HCT116 (cell line): ENCODE measurements around the gene GRM1. TPM values are rescaled to one million over a fixed set of nuclear protein-coding genes. Genes with fewer than 3 reads are reported as not detected.

ENCODE experiments used
- ATAC-seq: fragments of 200-7000 bp; cut with Tn5 transposase; 2 replicates; pipeline ENCODE4 v1.9.1; 2020; ENCODE audit warnings: mild to moderate bottlenecking, moderate library complexity
- BruUV-seq: library from RNA; stranded (reverse); fragments of 400-500 nt; replicated peaks from 2 replicates; lab custom pipeline; 2021; lab: Mats Ljungman, UMichigan
- CTCF ChIA-PET: fragments of 300-600 bp; sonication (Branson Sonifier 250); formaldehyde crosslinking; loops from one replicate; lab custom pipeline; 2021; ENCODE audit warnings: antibody characterized with exemption; lab: Charles Lee
- POLR2A ChIA-PET: fragments of 300-600, 350-600 bp; sonication (Branson Sonifier 250); formaldehyde crosslinking; loops from one replicate; lab custom pipeline; 2021; ENCODE audit warnings: antibody characterized with exemption; lab: Charles Lee
- RAD21 ChIA-PET, 2 experiments: fragments of 300-600 bp; sonication (Branson Sonifier 250); formaldehyde crosslinking; loops; one replicate each; lab custom pipeline; 2023; ENCODE audit warnings: low total read pairs in 2 of 2; ENCODE audit not compliant: uncharacterized antibody in 2 of 2, unreplicated experiment in 2 of 2, low non-redundant PET in 1 of 2; lab: Charles Lee
- DNase-seq: peaks from one replicate; pipeline ENCODE4 v3.0.0-alpha.2; 2010; ENCODE audit warnings: low read depth, low spot score
- H2AFZ ChIP-seq: fragments of 200-600 bp; shearing (Covaris generic), sonication (generic); 2 replicates; pipeline ENCODE4 v1.6.1; 2017; ENCODE audit warnings: low read depth, mixed run types, mixed read lengths, antibody characterized with exemption, low read length; ENCODE audit not compliant: poor library complexity, severe bottlenecking
- H3K27ac ChIP-seq: 2 replicates; pipeline ENCODE4 v1.5.1; 2012; ENCODE audit warnings: low read depth, low read length
- H3K27me3 ChIP-seq: fragments of 200-600 bp; sonication (generic); 2 replicates; pipeline ENCODE4 v1.6.1; 2016; ENCODE audit warnings: mixed run types, low read length, mixed read lengths; ENCODE audit not compliant: insufficient read depth
- H3K36me3 ChIP-seq, 2 experiments: fragments of 200-500 bp in 1 of 2; fragments of 200-600 bp in 1 of 2; sonication (Bioruptor generic) in 1 of 2; sonication (generic) in 1 of 2; 2 replicates each; pipeline versions ENCODE4 v1.5.1 to v1.6.1; 2014 to 2016; ENCODE audit warnings: low read length in 2 of 2, inconsistent platforms in 1 of 2, mixed read lengths in 1 of 2, mixed run types in 1 of 2; ENCODE audit not compliant: insufficient read depth in 2 of 2, control insufficient read depth in 1 of 2
- H3K4me1 ChIP-seq, 2 experiments: fragments of 200-600 bp in 1 of 2; sonication (generic) in 1 of 2; 2 replicates each; pipeline versions ENCODE4 v1.5.1 to v1.6.1; 2012 to 2017; ENCODE audit warnings: low read length in 2 of 2, inconsistent platforms in 1 of 2, mild to moderate bottlenecking in 1 of 2, mixed read lengths in 1 of 2, mixed run types in 1 of 2, moderate library complexity in 1 of 2; ENCODE audit not compliant: insufficient read depth in 2 of 2, control insufficient read depth in 1 of 2
- H3K4me2 ChIP-seq: fragments of 200-600 bp; sonication (generic); 2 replicates; pipeline ENCODE4 v1.6.1; 2017; ENCODE audit warnings: mixed run types, low read length, mixed read lengths
- H3K4me3 ChIP-seq, 2 experiments: fragments of 200-600 bp in 1 of 2; sonication (generic) in 1 of 2; replicated peaks in 1 of 2; 2 replicates each; pipeline ENCODE4 v1.5.1; 2011 to 2016; ENCODE audit warnings: low read length in 2 of 2, control low read depth in 1 of 2, low read depth in 1 of 2, mild to moderate bottlenecking in 1 of 2, mixed read lengths in 1 of 2, mixed run types in 1 of 2
- H3K79me2 ChIP-seq: fragments of 200-600 bp; sonication (generic); 2 replicates; pipeline ENCODE4 v1.6.1; 2017; ENCODE audit warnings: mild to moderate bottlenecking, mixed run types, low read length, moderate library complexity, mixed read lengths; ENCODE audit not compliant: insufficient read depth
- H3K9ac ChIP-seq: fragments of 200-600 bp; sonication (generic); 2 replicates; pipeline ENCODE4 v1.6.1; 2016; ENCODE audit warnings: low read length, mixed read lengths
- H3K9me2 ChIP-seq: fragments of 200-600 bp; sonication (generic), shearing (Covaris generic); 2 replicates; pipeline ENCODE4 v1.6.1; 2017; ENCODE audit warnings: mixed run types, mild to moderate bottlenecking, moderate library complexity; ENCODE audit not compliant: insufficient read depth
- H3K9me3 ChIP-seq, 2 experiments: fragments of 200-500 bp in 1 of 2; fragments of 200-600 bp in 1 of 2; sonication (Bioruptor generic) in 1 of 2; sonication (generic) in 1 of 2; 2 replicates each; pipeline ENCODE4 v1.6.1; 2014 to 2017; ENCODE audit warnings: low read length in 2 of 2, mixed read lengths in 2 of 2, inconsistent platforms in 1 of 2, low read depth in 1 of 2, mild to moderate bottlenecking in 1 of 2, mixed run types in 1 of 2, moderate library complexity in 1 of 2; ENCODE audit not compliant: control insufficient read depth in 1 of 2, insufficient read depth in 1 of 2
- H4K20me1 ChIP-seq: fragments of 200-600 bp; sonication (generic), shearing (Covaris generic); 2 replicates; pipeline ENCODE4 v1.6.1; 2017; ENCODE audit warnings: mixed run types, mild to moderate bottlenecking, moderate library complexity; ENCODE audit not compliant: insufficient read depth
- CEBPB ChIP-seq: IDR thresholded peaks from 2 replicates; pipeline ENCODE4 v1.6.1; 2012; ENCODE audit warnings: low read depth
- CTCF ChIP-seq, 3 experiments: fragments of 200-600 bp in 1 of 3; sonication (generic) in 1 of 3; IDR thresholded peaks in 2 of 3; conservative IDR thresholded peaks in 1 of 3; 2 replicates each; pipeline ENCODE4 v1.5.1; 2012 to 2017; ENCODE audit warnings: low read depth in 2 of 3, low read length in 2 of 3, antibody characterized with exemption in 1 of 3, borderline replicate concordance in 1 of 3, control low read depth in 1 of 3, mild to moderate bottlenecking in 1 of 3, mixed read lengths in 1 of 3, mixed run types in 1 of 3, moderate library complexity in 1 of 3; ENCODE audit not compliant: insufficient read depth in 1 of 3
- ELF1 ChIP-seq: IDR thresholded peaks from 2 replicates; pipeline ENCODE4 v1.6.1; 2012; ENCODE audit warnings: low read depth, borderline replicate concordance
- EZH2 ChIP-seq: fragments of 200-600 bp; sonication (generic); IDR thresholded peaks from 2 replicates; pipeline ENCODE4 v1.6.1; 2017; ENCODE audit warnings: antibody characterized with exemption, mixed run types
- EZH2phosphoT487 ChIP-seq: fragments of 200-600 bp; IDR thresholded peaks from 2 replicates; pipeline ENCODE4 v1.6.1; 2018; ENCODE audit warnings: antibody characterized with exemption, borderline replicate concordance
- JUND ChIP-seq: IDR thresholded peaks from 2 replicates; pipeline ENCODE4 v1.6.1; 2012
- POLR2AphosphoS5 ChIP-seq: IDR thresholded peaks from 2 replicates; pipeline ENCODE4 v1.6.1; 2011; ENCODE audit warnings: mild to moderate bottlenecking, low read depth, low read length, moderate library complexity
- SP1 ChIP-seq: IDR thresholded peaks from 2 replicates; pipeline ENCODE4 v1.6.1; 2012; ENCODE audit warnings: low read depth
- YY1 ChIP-seq: IDR thresholded peaks from 2 replicates; pipeline ENCODE4 v1.6.1; 2011; ENCODE audit warnings: low read length, low read depth, moderate library complexity, mild to moderate bottlenecking; ENCODE audit not compliant: insufficient replicate concordance; ENCODE audit errors: extremely low read depth
- ZFX ChIP-seq: fragments of 450-650 bp; IDR thresholded peaks from 2 replicates; pipeline ENCODE4 v1.6.1; 2017
- ZNF274 ChIP-seq: fragments of 200-500 bp; sonication (Bioruptor generic); IDR thresholded peaks from 2 replicates; pipeline ENCODE4 v1.6.1; 2014; ENCODE audit warnings: mild to moderate bottlenecking, low read depth, low read length, inconsistent platforms
- intact Hi-C: fragments of 100-400 bp; cut with micrococcal nuclease; formaldehyde crosslinking; loops from 2 replicates; pipeline ENCODE4 v1.10.0; 2022
- total RNA-seq: library from RNA; stranded (reverse); gene quantifications from one replicate; pipeline ENCODE4 v1.2.1, GENCODE V29; 2021; ENCODE audit not compliant: unreplicated experiment
- TF ChIP-seq, protein P1 (sequence below): IDR thresholded peaks from 2 replicates; pipeline ENCODE4 v1.6.1; 2012

The GRM1 gene
- total RNA-seq, 1 experiment from 2014 or later = not detected

- H3K36me3 ChIP-seq = no peaks in the 10 kb centered on the region
- no peaks in the 10 kb centered on the region for H3K9me2 ChIP-seq
- CTCF ChIA-PET = no interaction called here
- H3K4me2 ChIP-seq = no peak overlapping the region
- no peak overlapping the region for H3K27ac ChIP-seq
- no peaks in the 10 kb centered on the region for H3K27me3 ChIP-seq
- no peaks in the 10 kb centered on the region for H3K79me2 ChIP-seq
- intact Hi-C loops = no loop called here
- no peaks in the 10 kb centered on the region for H3K9me3 ChIP-seq
- DNase-seq = no peak
- H3K9ac ChIP-seq = no peak overlapping the region
- RAD21 ChIA-PET = no interaction called here
- H2AFZ ChIP-seq = no peak overlapping the region
- no peaks in the 10 kb centered on the region for H3K4me1 ChIP-seq
- ATAC-seq = no peak
- BruUV-seq = no TSS peak
- POLR2A ChIA-PET = no interaction called here
- no peak overlapping the region for H3K4me3 ChIP-seq
- H4K20me1 ChIP-seq = no peaks in the 10 kb centered on the region
- TF ChIP-seq CTCF (IDR thresholded peaks at IDR 0.05 in 2 of 3, conservative IDR thresholded peaks at IDR 0.05 in 1 of 3; ENCODE audit: borderline replicate concordance in 1 of 3, insufficient read depth in 1 of 3, low read depth in 2 of 3, low read length in 2 of 3) (no peak), EZH2 (no peak), ELF1 (no peak), POLR2AphosphoS5 (no peak), ZNF274 (no peak), ZFX (no peak), YY1 (no peak), CEBPB (no peak), JUND (no peak), SP1 (no peak), EZH2phosphoT487 (no peak)
- TF ChIP-seq, protein P1, sequence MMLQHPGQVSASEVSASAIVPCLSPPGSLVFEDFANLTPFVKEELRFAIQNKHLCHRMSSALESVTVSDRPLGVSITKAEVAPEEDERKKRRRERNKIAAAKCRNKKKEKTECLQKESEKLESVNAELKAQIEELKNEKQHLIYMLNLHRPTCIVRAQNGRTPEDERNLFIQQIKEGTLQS = no peak
- TF ChIP-seq, all 23 proteins: peak for 0
Measured at GRCh38 chr6:146364816-146365594, 336.1 kb downstream of the GRM1 start.
